Activated CD8-positive, alpha-beta memory T cell treated with anti-CD3 and anti-CD28 coated beads, Interleukin-2, amount 10 ng/mL, durations not matched to agents 7 days and 5 days (primary cell): ENCODE data around the gene DACH1. TPM values are rescaled to one million over a fixed set of nuclear protein-coding genes. Genes with fewer than 3 reads are reported as not detected.

Source experiments
- ATAC-seq: fragments of 150-1000 bp; cut with Tn5 transposase; one replicate; pipeline ENCODE4 v1.10.0; 2021; ENCODE audit warnings: moderate library complexity
- CTCF ChIA-PET: fragments of 350-600 bp; sonication (Branson Sonifier 250); formaldehyde crosslinking; loops from one replicate; lab custom pipeline; 2021; ENCODE audit warnings: antibody characterized with exemption; lab: Charles Lee
- DNase-seq: peaks from one replicate; pipeline ENCODE4 v3.0.0-alpha.2; 2020
- H3K27ac Mint-ChIP-seq: one replicate; pipeline ENCODE4 v1.8.0; 2021; ENCODE audit warnings: mild to moderate bottlenecking, mixed read lengths
- H3K27me3 Mint-ChIP-seq: one replicate; pipeline ENCODE4 v1.8.0; 2021; ENCODE audit warnings: mixed read lengths
- H3K36me3 Mint-ChIP-seq: one replicate; pipeline ENCODE4 v1.8.0; 2021; ENCODE audit warnings: mild to moderate bottlenecking, mixed read lengths
- H3K4me1 Mint-ChIP-seq: one replicate; pipeline ENCODE4 v1.8.0; 2021; ENCODE audit warnings: mixed read lengths
- H3K4me3 Mint-ChIP-seq: one replicate; pipeline ENCODE4 v1.8.0; 2021; ENCODE audit warnings: mild to moderate bottlenecking, moderate library complexity, mixed read lengths
- H3K9me3 Mint-ChIP-seq: one replicate; pipeline ENCODE4 v1.8.0; 2022; ENCODE audit warnings: low read depth, mixed read lengths
- total RNA-seq, 2 experiments: library from RNA; stranded (reverse); gene quantifications; one replicate each; pipeline ENCODE4 v1.2.3, GENCODE V29; 2021

DACH1 gene
- total RNA-seq, 2 experiments from 2014 or later, result not detected

- no peak overlapping the region for H3K27ac Mint-ChIP-seq
- no peaks in the 10 kb centered on the region for H3K36me3 Mint-ChIP-seq
- H3K27me3 Mint-ChIP-seq, result no peaks in the 10 kb centered on the region
- DNase-seq, result no peak
- CTCF ChIA-PET, result no interaction called here
- H3K4me3 Mint-ChIP-seq, result no peak overlapping the region
- no peaks in the 10 kb centered on the region for H3K9me3 Mint-ChIP-seq
- H3K4me1 Mint-ChIP-seq, result no peaks in the 10 kb centered on the region
- no peak for ATAC-seq
Measured at GRCh38 chr13:71540098-71540497, 326.9 kb downstream of the DACH1 start.

- Mint-ChIP-seq H3K4me3 (no peak overlapping the region), H3K9me3 (no peaks in the 10 kb centered on the region), H3K27me3 (no peaks in the 10 kb centered on the region), H3K36me3 (no peaks in the 10 kb centered on the region), H3K4me1 (no peaks in the 10 kb centered on the region), H3K27ac (no peak overlapping the region)
- ATAC-seq, result no peak
- CTCF ChIA-PET, result no interaction called here
- no peak for DNase-seq
Measured at GRCh38 chr13:71536201-71536600, 330.8 kb downstream of the DACH1 start.

GRCh38 chr13:71524613-71525304 lies 342.2 kb downstream of the DACH1 start:
- ATAC-seq, result no peak
- Mint-ChIP-seq H3K4me1 (no peaks in the 10 kb centered on the region), H3K27ac (no peak overlapping the region), H3K36me3 (no peaks in the 10 kb centered on the region), H3K9me3 (peaks cover 7% of the 10 kb centered on the region), H3K4me3 (no peak overlapping the region), H3K27me3 (no peaks in the 10 kb centered on the region)
- DNase-seq, result no peak
- CTCF ChIA-PET, result no interaction called here

- H3K4me1 Mint-ChIP-seq, result no peaks in the 10 kb centered on the region
- H3K27ac Mint-ChIP-seq, result no peak overlapping the region
- no peak for DNase-seq
- H3K27me3 Mint-ChIP-seq, result no peaks in the 10 kb centered on the region
- no peak overlapping the region for H3K4me3 Mint-ChIP-seq
- no peak for ATAC-seq
- peaks cover 7% of the 10 kb centered on the region for H3K9me3 Mint-ChIP-seq
- CTCF ChIA-PET, result no interaction called here
- no peaks in the 10 kb centered on the region for H3K36me3 Mint-ChIP-seq
Measured at GRCh38 chr13:71524245-71524612, 342.8 kb downstream of the DACH1 start.

- DNase-seq (no peak), ATAC-seq (no peak)
- H3K9me3 Mint-ChIP-seq, result peaks cover 1% of the 10 kb centered on the region
- H3K4me3 Mint-ChIP-seq, result no peak overlapping the region
- no peak overlapping the region for H3K27ac Mint-ChIP-seq
- no peaks in the 10 kb centered on the region for H3K36me3 Mint-ChIP-seq
- H3K27me3 Mint-ChIP-seq, result no peaks in the 10 kb centered on the region
- CTCF ChIA-PET, result no interaction called here
- H3K4me1 Mint-ChIP-seq, result no peaks in the 10 kb centered on the region
Measured at GRCh38 chr13:71522941-71523526, 344.0 kb downstream of the DACH1 start.

GRCh38 chr13:71517004-71517403 lies 350.0 kb downstream of the DACH1 start:
- ATAC-seq (no peak), DNase-seq (no peak)
- Mint-ChIP-seq H3K27me3 (no peaks in the 10 kb centered on the region), H3K36me3 (no peaks in the 10 kb centered on the region), H3K4me1 (no peaks in the 10 kb centered on the region), H3K9me3 (no peaks in the 10 kb centered on the region), H3K4me3 (no peak overlapping the region), H3K27ac (no peak overlapping the region)
- CTCF ChIA-PET, result no interaction called here

- no peak for DNase-seq
- no peak overlapping the region for H3K27ac Mint-ChIP-seq
- H3K4me1 Mint-ChIP-seq, result no peaks in the 10 kb centered on the region
- no peaks in the 10 kb centered on the region for H3K27me3 Mint-ChIP-seq
- H3K9me3 Mint-ChIP-seq, result no peaks in the 10 kb centered on the region
- H3K36me3 Mint-ChIP-seq, result no peaks in the 10 kb centered on the region
- CTCF ChIA-PET, result no interaction called here
- no peak overlapping the region for H3K4me3 Mint-ChIP-seq
- no peak for ATAC-seq
Measured at GRCh38 chr13:71516521-71516920, 350.5 kb downstream of the DACH1 start.

- DNase-seq, result no peak
- H3K4me1 Mint-ChIP-seq, result no peaks in the 10 kb centered on the region
- ATAC-seq, result no peak
- H3K9me3 Mint-ChIP-seq, result no peaks in the 10 kb centered on the region
- no peaks in the 10 kb centered on the region for H3K36me3 Mint-ChIP-seq
- no peak overlapping the region for H3K4me3 Mint-ChIP-seq
- H3K27ac Mint-ChIP-seq, result no peak overlapping the region
- CTCF ChIA-PET, result no interaction called here
- no peaks in the 10 kb centered on the region for H3K27me3 Mint-ChIP-seq
Measured at GRCh38 chr13:71515744-71516038, 351.3 kb downstream of the DACH1 start.

- H3K27ac Mint-ChIP-seq, result no peak overlapping the region
- no peak for DNase-seq
- H3K9me3 Mint-ChIP-seq, result no peaks in the 10 kb centered on the region
- CTCF ChIA-PET, result no interaction called here
- ATAC-seq, result no peak
- no peak overlapping the region for H3K4me3 Mint-ChIP-seq
- no peaks in the 10 kb centered on the region for H3K36me3 Mint-ChIP-seq
- H3K4me1 Mint-ChIP-seq, result no peaks in the 10 kb centered on the region
- H3K27me3 Mint-ChIP-seq, result no peaks in the 10 kb centered on the region
Measured at GRCh38 chr13:71514900-71515743, 351.9 kb downstream of the DACH1 start.

- H3K4me3 Mint-ChIP-seq, result no peak overlapping the region
Measured at GRCh38 chr13:71513411-71514033, 353.5 kb downstream of the DACH1 start.

GRCh38 chr13:71503781-71504180 lies 363.2 kb downstream of the DACH1 start:
- ATAC-seq (no peak), DNase-seq (no peak)
- no peak overlapping the region for H3K27ac Mint-ChIP-seq
- CTCF ChIA-PET, result no interaction called here
- no peaks in the 10 kb centered on the region for H3K36me3 Mint-ChIP-seq
- no peaks in the 10 kb centered on the region for H3K27me3 Mint-ChIP-seq
- H3K9me3 Mint-ChIP-seq, result peaks cover 3% of the 10 kb centered on the region
- H3K4me1 Mint-ChIP-seq, result no peaks in the 10 kb centered on the region
- no peak overlapping the region for H3K4me3 Mint-ChIP-seq

More at GRCh38 chr13:71513411-71514033, 353.5 kb downstream of the DACH1 start:
- peaks cover 4% of the 10 kb centered on the region for H3K9me3 Mint-ChIP-seq
- no peaks in the 10 kb centered on the region for H3K4me1 Mint-ChIP-seq
- no peak overlapping the region for H3K27ac Mint-ChIP-seq
- H3K36me3 Mint-ChIP-seq, result no peaks in the 10 kb centered on the region
- DNase-seq (no peak), ATAC-seq (no peak)
- no peaks in the 10 kb centered on the region for H3K27me3 Mint-ChIP-seq
- CTCF ChIA-PET, result no interaction called here

- ATAC-seq, result no peak
- Mint-ChIP-seq H3K4me3 (no peak overlapping the region), H3K27ac (no peak overlapping the region), H3K9me3 (peaks cover 2% of the 10 kb centered on the region), H3K36me3 (no peaks in the 10 kb centered on the region), H3K27me3 (no peaks in the 10 kb centered on the region), H3K4me1 (no peaks in the 10 kb centered on the region)
- no peak for DNase-seq
- CTCF ChIA-PET, result no interaction called here
Measured at GRCh38 chr13:71499944-71500514, 367.0 kb downstream of the DACH1 start.

GRCh38 chr13:71499235-71499634 lies 367.8 kb downstream of the DACH1 start:
- Mint-ChIP-seq H3K9me3 (peaks cover under 1% of the 10 kb centered on the region), H3K27ac (no peak overlapping the region), H3K4me1 (no peaks in the 10 kb centered on the region), H3K36me3 (no peaks in the 10 kb centered on the region), H3K27me3 (no peaks in the 10 kb centered on the region), H3K4me3 (no peak overlapping the region)
- CTCF ChIA-PET, result no interaction called here
- DNase-seq (no peak), ATAC-seq (no peak)
